ENCODE results near the gene ATP2B1. TPM values are rescaled to one million over a fixed set of nuclear protein-coding genes. Genes with fewer than 3 reads are reported as not detected.

The ATP2B1 gene
- polyA plus RNA-seq, 3 donors from 2014 or later: 15.6 to 29.5 (median 17.8) TPM

GRCh38 chr12:89573051-89573810, 135.4 kb downstream of the ATP2B1 start:
- DNase-seq: no peak
- no peaks in the 10 kb centered on the region for H3K9me3 Mint-ChIP-seq
- H3K27ac Mint-ChIP-seq: no peak overlapping the region
- no peaks in the 10 kb centered on the region for H3K27me3 Mint-ChIP-seq (ENCODE audit: low read depth in 3 of 3)
- peaks cover 0 to 7% (median 4%) of the 10 kb centered on the region in 3 donors for H3K36me3 Mint-ChIP-seq
- H3K4me1 Mint-ChIP-seq: no peaks in the 10 kb centered on the region
- no peak overlapping the region for H3K4me3 Mint-ChIP-seq

- Mint-ChIP-seq H3K27ac (no peak overlapping the region), H3K27me3 (ENCODE audit: low read depth in 3 of 3) (no peaks in the 10 kb centered on the region), H3K4me1 (no peaks in the 10 kb centered on the region)
Observed at GRCh38 chr12:89571491-89572195, 137.0 kb downstream of the ATP2B1 start.

GRCh38 chr12:89568484-89568883, 140.2 kb downstream of the ATP2B1 start:
- Mint-ChIP-seq H3K9me3 (no peaks in the 10 kb centered on the region), H3K27me3 (ENCODE audit: low read depth in 3 of 3) (no peaks in the 10 kb centered on the region), H3K4me3 (no peak overlapping the region), H3K36me3 (peaks cover 0 to 18% (median 8%) of the 10 kb centered on the region in 3 donors), H3K4me1 (no peaks in the 10 kb centered on the region), H3K27ac (no peak overlapping the region)
- no peak for DNase-seq

More at GRCh38 chr12:89571491-89572195, 137.0 kb downstream of the ATP2B1 start:
- Mint-ChIP-seq H3K4me3 (no peak overlapping the region), H3K36me3 (peaks cover 0 to 13% (median 8%) of the 10 kb centered on the region in 3 donors), H3K9me3 (no peaks in the 10 kb centered on the region)
- DNase-seq: no peak

- H3K9me3 Mint-ChIP-seq: no peaks in the 10 kb centered on the region
- H3K27ac Mint-ChIP-seq: no peak overlapping the region
- DNase-seq: no peak
- no peaks in the 10 kb centered on the region for H3K4me1 Mint-ChIP-seq
- no peaks in the 10 kb centered on the region for H3K27me3 Mint-ChIP-seq (ENCODE audit: low read depth in 3 of 3)
- H3K36me3 Mint-ChIP-seq: peaks cover 0 to 18% (median 8%) of the 10 kb centered on the region in 3 donors
- H3K4me3 Mint-ChIP-seq: no peak overlapping the region
Observed at GRCh38 chr12:89567691-89568239, 140.9 kb downstream of the ATP2B1 start.

GRCh38 chr12:89566615-89567014, 142.0 kb downstream of the ATP2B1 start:
- no peaks in the 10 kb centered on the region for H3K9me3 Mint-ChIP-seq
- H3K27me3 Mint-ChIP-seq (ENCODE audit: low read depth in 3 of 3): no peaks in the 10 kb centered on the region
- DNase-seq: no peak
- peaks cover 0 to 21% (median 8%) of the 10 kb centered on the region in 3 donors for H3K36me3 Mint-ChIP-seq
- H3K27ac Mint-ChIP-seq: no peak overlapping the region
- H3K4me1 Mint-ChIP-seq: no peaks in the 10 kb centered on the region
- no peak overlapping the region for H3K4me3 Mint-ChIP-seq

- Mint-ChIP-seq H3K27me3 (ENCODE audit: low read depth in 3 of 3) (peaks cover 0 to 3% (median 0%) of the 10 kb centered on the region in 3 donors), H3K4me1 (no peaks in the 10 kb centered on the region), H3K9me3 (no peaks in the 10 kb centered on the region), H3K27ac (no peak overlapping the region), H3K36me3 (peaks cover 0 to 21% (median 4%) of the 10 kb centered on the region in 3 donors), H3K4me3 (no peak overlapping the region)
- no peak for DNase-seq
Observed at GRCh38 chr12:89565002-89565401, 143.6 kb downstream of the ATP2B1 start.

- no peak for DNase-seq
- H3K9me3 Mint-ChIP-seq: no peaks in the 10 kb centered on the region
- H3K4me3 Mint-ChIP-seq: no peak overlapping the region
- H3K27me3 Mint-ChIP-seq (ENCODE audit: low read depth in 3 of 3): peaks cover 1 to 4% (median 3%) of the 10 kb centered on the region in 3 donors
- H3K4me1 Mint-ChIP-seq: no peaks in the 10 kb centered on the region
- H3K36me3 Mint-ChIP-seq: peaks cover 0 to 8% (median 4%) of the 10 kb centered on the region in 3 donors
- no peak overlapping the region for H3K27ac Mint-ChIP-seq
Observed at GRCh38 chr12:89559753-89560152, 148.9 kb downstream of the ATP2B1 start.

GRCh38 chr12:89556976-89557375, 151.7 kb downstream of the ATP2B1 start:
- Mint-ChIP-seq H3K27me3 (ENCODE audit: low read depth in 3 of 3) (peaks cover 3 to 7% (median 3%) of the 10 kb centered on the region in 3 donors), H3K36me3 (peaks cover 5 to 8% (median 6%) of the 10 kb centered on the region in 3 donors), H3K27ac (no peak overlapping the region), H3K9me3 (no peaks in the 10 kb centered on the region), H3K4me3 (no peak overlapping the region), H3K4me1 (no peaks in the 10 kb centered on the region)
- DNase-seq: no peak

GRCh38 chr12:89552376-89552775, 156.3 kb downstream of the ATP2B1 start:
- peaks cover 0 to 7% (median 3%) of the 10 kb centered on the region in 3 donors for H3K27me3 Mint-ChIP-seq (ENCODE audit: low read depth in 3 of 3)
- H3K9me3 Mint-ChIP-seq: no peaks in the 10 kb centered on the region
- H3K4me1 Mint-ChIP-seq: no peaks in the 10 kb centered on the region
- no peak overlapping the region for H3K27ac Mint-ChIP-seq
- H3K36me3 Mint-ChIP-seq: peaks cover 4 to 8% (median 5%) of the 10 kb centered on the region in 3 donors
- no peak overlapping the region for H3K4me3 Mint-ChIP-seq
- DNase-seq: no peak

GRCh38 chr12:89551747-89552146, 156.9 kb downstream of the ATP2B1 start:
- Mint-ChIP-seq H3K27me3 (ENCODE audit: low read depth in 3 of 3) (peaks cover 0 to 5% (median 3%) of the 10 kb centered on the region in 3 donors), H3K36me3 (peaks cover 4 to 8% (median 5%) of the 10 kb centered on the region in 3 donors), H3K4me1 (no peaks in the 10 kb centered on the region), H3K4me3 (no peak overlapping the region), H3K9me3 (no peaks in the 10 kb centered on the region), H3K27ac (no peak overlapping the region)
- no peak for DNase-seq

GRCh38 chr12:89547101-89547500, 161.5 kb downstream of the ATP2B1 start:
- H3K4me1 Mint-ChIP-seq: peaks cover 6 to 17% of the 10 kb centered on the region in 2 donors
- H3K4me3 Mint-ChIP-seq: no peak overlapping the region
- peaks cover 0 to 2% (median 0%) of the 10 kb centered on the region in 3 donors for H3K27me3 Mint-ChIP-seq (ENCODE audit: low read depth in 3 of 3)
- H3K9me3 Mint-ChIP-seq: no peaks in the 10 kb centered on the region
- no peak overlapping the region for H3K27ac Mint-ChIP-seq
- no peaks in the 10 kb centered on the region for H3K36me3 Mint-ChIP-seq
- DNase-seq: no peak

GRCh38 chr12:89546151-89546550, 162.5 kb downstream of the ATP2B1 start:
- no peak for DNase-seq
- Mint-ChIP-seq H3K4me3 (no peak overlapping the region), H3K36me3 (no peaks in the 10 kb centered on the region), H3K27ac (no peak overlapping the region), H3K4me1 (peaks cover 6 to 17% of the 10 kb centered on the region in 2 donors), H3K27me3 (ENCODE audit: low read depth in 3 of 3) (peaks cover 0 to 2% (median 0%) of the 10 kb centered on the region in 3 donors), H3K9me3 (no peaks in the 10 kb centered on the region)

GRCh38 chr12:89544681-89545184, 163.9 kb downstream of the ATP2B1 start:
- no peak overlapping the region for H3K4me3 Mint-ChIP-seq
- peaks cover 6 to 17% of the 10 kb centered on the region in 2 donors for H3K4me1 Mint-ChIP-seq
- no peak overlapping the region for H3K27ac Mint-ChIP-seq
- no peaks in the 10 kb centered on the region for H3K36me3 Mint-ChIP-seq
- H3K27me3 Mint-ChIP-seq (ENCODE audit: low read depth in 3 of 3): peaks cover 0 to 2% (median 0%) of the 10 kb centered on the region in 3 donors
- no peaks in the 10 kb centered on the region for H3K9me3 Mint-ChIP-seq
- no peak for DNase-seq

GRCh38 chr12:89544022-89544421, 164.6 kb downstream of the ATP2B1 start:
- Mint-ChIP-seq H3K27me3 (ENCODE audit: low read depth in 3 of 3) (peaks cover 0 to 2% (median 0%) of the 10 kb centered on the region in 3 donors), H3K4me3 (no peak overlapping the region), H3K4me1 (peaks cover 6 to 17% of the 10 kb centered on the region in 2 donors), H3K27ac (no peak overlapping the region), H3K36me3 (no peaks in the 10 kb centered on the region), H3K9me3 (no peaks in the 10 kb centered on the region)
- DNase-seq: no peak
